GM23248 (cell line): ENCODE results near the gene CFAP54.

Experiments used
- EZH2 ChIP-seq: fragments of 200-600 bp; sonication (generic); IDR thresholded peaks from 2 replicates; pipeline ENCODE4 v1.6.1; 2018; ENCODE audit warnings: antibody characterized with exemption, mild to moderate bottlenecking; ENCODE audit not compliant: insufficient read depth, poor library complexity, severe bottlenecking
- EZH2phosphoT487 ChIP-seq: fragments of 200-600 bp; sonication (generic); IDR thresholded peaks from 2 replicates; pipeline ENCODE4 v1.6.1; 2018; ENCODE audit warnings: antibody characterized with exemption, moderate library complexity, mild to moderate bottlenecking, low read depth; ENCODE audit not compliant: insufficient read depth

- no peak for TF ChIP-seq EZH2phosphoT487
- TF ChIP-seq EZH2, result no peak
Measured at GRCh38 chr12:96474206-96474605, 15.2 kb upstream of the CFAP54 start.
